HG03135 (cell line): ENCODE measurements around the gene USP24.
"Not testable (repeated sequence)": the region's sequence is repeated elsewhere in the genome, so short reads cannot be mapped to it uniquely, and the experiment has no call there.

ENCODE experiments used
- ATAC-seq: cut with Tn5 transposase; IDR thresholded peaks from one replicate; pipeline ENCODE4 v1.9.1; 2021; ENCODE audit warnings: mild to moderate bottlenecking, moderate library complexity; ENCODE audit not compliant: unreplicated experiment

USP24 gene

GRCh38 chr1:55230659-55231058, 15.5 kb upstream of the USP24 start:
- ATAC-seq = no peak

GRCh38 chr1:55229726-55230125, 14.6 kb upstream of the USP24 start:
- not testable (repeated sequence) for ATAC-seq

DNA sequence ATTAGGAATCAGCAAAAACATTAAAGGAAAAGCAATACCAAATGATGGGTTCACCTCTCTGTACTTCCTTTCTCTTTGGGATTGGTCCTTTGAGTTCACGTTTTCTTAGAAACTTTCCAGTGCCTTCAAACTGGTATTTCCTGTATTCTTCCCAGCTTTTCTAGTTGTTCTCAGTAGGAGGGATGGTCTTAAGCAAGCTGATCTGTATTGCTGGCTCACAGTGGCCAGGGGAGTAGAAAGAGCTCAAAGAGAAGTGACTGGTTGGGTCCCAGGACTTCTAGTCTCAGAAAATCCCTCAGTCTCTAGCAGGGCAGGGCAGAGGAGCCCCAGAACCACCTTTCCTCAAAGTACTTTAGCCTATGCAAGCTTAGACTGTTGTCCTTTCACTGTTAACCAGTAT, 10.1 kb upstream of the USP24 start:
- no peak for ATAC-seq

GRCh38 chr1:55224729-55225128, 9.6 kb upstream of the USP24 start:
- ATAC-seq = no peak

GRCh38 chr1:55222152-55222551, 7.0 kb upstream of the USP24 start:
- ATAC-seq = no peak

- no peak for ATAC-seq
These were observed 2.2 kb upstream of the USP24 start for GRCh38 chr1:55217226-55217986.

- ATAC-seq = no peak
These were observed 932 bp upstream of the USP24 start for GRCh38 chr1:55216096-55216495.

DNA sequence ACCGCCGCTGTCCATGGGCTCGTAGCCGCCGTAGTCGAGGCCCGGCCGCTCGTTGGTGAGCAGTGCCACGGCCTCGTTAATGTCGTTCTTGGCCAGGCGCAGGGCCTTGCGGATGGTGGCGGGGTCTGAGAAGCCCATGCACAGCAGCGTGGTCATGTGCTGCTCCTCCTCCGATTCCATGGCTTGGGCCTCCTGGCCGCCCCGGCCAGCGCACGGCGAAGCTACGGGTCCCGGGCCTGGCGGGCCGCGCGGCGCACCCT, 300 bp downstream of the USP24 start:
- ATAC-seq = peak; percentile 18

GRCh38 chr1:55214212-55214933, 791 bp downstream of the USP24 start:
- ATAC-seq = peak; percentile 6

- no peak for ATAC-seq
These were observed 1.3 kb downstream of the USP24 start for GRCh38 chr1:55213885-55214211.

DNA sequence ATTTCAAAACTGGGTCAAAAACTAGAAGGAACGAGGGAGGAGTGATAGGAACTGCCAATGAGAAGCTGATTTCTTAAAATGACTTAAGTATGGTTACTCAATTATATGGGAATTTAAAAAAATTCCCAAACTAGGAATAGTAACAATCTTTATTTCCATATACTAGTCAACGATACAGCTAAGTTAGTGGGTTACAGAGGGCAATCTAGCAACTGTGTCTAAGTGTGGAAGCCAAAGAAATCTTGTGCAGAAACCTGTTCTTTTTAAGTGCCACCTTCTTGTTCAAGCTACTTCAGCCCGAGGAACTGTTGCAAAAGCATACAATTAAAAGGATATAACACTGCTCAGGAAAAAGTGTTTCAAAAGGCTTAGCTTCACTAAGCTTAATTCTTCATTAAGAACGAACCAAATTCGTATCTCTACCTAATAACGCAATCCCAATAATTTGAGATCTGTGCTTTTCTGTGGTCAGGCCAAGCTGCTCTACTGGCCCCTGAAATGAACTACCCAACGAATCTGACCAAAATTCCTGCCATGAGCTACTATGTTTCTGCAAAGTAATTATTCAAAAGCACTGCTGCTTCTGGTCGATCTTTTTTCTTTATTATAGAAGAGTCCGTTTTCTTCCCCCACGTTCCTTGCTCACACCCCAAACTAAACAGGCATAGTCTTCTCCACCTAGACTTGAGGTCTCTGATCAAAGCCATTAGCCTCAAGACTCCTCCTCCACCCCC, 1.8 kb downstream of the USP24 start:
- ATAC-seq = no peak

DNA sequence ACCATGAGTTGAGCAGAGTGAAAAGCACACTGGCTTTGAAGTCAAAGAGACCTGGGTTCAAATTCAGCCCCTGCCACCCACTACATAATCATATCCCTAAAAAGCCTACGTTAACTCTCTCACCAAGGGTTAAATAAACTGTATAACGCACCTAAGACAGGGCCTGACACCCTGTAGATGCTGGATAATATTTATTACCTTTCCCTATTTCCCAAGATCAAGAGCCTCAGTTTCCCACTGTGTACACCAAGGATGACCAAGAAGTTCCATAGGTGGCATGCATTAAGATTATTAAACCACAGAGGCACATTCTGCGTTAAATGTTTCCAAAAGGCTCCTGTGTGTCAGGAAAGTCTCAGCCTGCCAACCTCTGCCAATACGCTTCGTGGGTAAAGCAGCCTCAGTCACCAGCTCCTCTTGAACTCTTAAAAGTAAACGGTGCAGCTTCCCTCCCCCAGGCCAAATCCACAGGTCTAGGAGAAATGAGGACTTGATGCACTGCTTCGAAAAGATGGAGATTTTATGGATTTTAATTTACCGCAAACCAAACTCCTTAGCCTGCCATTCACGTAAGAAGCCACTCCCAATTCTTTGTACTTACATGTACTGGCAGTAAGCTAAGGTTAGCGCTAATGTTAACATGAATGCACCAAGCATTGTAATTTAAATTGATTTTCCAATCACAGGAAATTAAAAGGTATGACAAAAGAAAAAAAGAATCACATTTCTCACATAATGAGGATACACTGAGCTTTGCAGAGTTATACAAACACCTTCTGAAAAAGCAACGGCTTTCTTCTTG, 2.6 kb downstream of the USP24 start:
- ATAC-seq = no peak

GRCh38 chr1:55211863-55212262, 3.3 kb downstream of the USP24 start:
- ATAC-seq = no peak

- peak; percentile 33 for ATAC-seq
These were observed 4.0 kb downstream of the USP24 start for GRCh38 chr1:55210990-55211801.

DNA sequence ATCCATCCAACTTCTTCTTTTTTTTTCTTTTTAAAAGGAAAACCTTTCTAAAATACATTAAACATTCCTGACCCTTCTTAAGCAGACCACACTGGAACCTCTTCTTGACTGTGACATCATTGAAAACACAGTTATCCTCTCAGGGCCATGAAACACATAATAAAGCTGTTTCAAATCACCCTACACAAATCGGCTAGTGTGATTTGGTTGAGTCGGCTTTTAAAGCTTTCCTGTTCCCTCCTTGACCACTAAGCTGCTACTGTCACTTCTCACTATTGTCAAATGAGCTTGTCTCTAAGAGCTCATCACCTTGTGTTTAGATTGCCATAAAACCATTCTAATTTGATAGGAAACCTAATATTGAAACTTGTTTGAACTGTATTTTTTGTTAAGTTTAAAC, 5.9 kb downstream of the USP24 start:
- no peak for ATAC-seq

DNA sequence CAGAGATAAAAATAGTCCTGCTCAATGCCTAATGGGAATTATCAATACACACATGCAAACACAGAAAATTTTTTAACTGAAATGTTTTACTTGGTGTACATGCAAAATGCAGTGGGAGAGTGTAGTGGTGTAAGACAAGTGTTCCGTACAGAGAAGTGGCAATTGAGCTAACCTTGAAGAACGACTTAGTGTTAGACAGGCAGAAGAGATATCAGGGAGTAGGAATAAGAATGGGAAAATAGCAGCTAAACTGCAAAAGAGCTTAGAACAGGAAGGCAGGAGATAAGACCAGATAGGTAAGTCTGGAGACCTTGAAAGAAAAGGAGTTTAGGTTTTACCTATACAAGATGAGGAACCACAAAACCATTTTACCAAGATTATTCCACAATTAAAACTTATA, 9.0 kb downstream of the USP24 start:
- no peak for ATAC-seq

- no peak for ATAC-seq
These were observed 10.2 kb downstream of the USP24 start for GRCh38 chr1:55204997-55205396.

GRCh38 chr1:55203064-55203463, 12.1 kb downstream of the USP24 start:
- no peak for ATAC-seq

DNA sequence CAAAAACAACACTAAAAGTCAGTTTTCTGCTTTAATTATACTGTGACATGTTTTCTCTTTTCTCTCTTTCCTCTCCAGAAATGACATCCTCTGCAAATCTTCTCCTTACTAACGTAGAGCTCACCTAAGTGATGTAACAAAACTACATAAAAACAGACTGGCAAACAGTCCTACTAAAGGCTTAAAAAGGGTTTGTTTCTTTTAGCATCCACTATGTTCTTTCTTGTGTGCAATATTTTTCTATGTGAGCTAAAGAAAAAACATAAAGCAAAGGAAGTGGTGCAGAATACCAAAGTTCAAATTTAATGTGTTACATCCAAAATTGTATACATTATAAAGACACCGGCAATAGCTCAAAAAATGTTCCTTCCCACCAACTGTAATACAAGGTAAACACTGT, 14.5 kb downstream of the USP24 start:
- no peak for ATAC-seq

DNA sequence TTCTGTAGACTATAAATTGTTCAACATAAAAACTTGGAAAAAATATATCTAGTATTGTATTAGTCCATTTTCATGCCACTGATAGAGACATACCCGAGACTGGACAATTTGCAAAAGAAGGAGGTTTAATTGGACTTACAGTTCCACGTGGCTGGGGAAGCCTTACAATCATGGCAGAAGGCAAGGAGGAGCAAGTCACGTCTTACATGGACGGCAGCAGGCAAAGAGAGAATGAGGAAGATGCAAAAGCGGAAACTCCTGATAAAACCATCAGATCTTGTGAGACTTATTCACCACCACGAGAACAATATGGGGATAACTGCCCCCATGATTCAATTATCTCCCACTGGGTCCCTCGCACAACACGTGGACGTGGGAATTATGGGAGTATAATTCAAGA, 15.4 kb downstream of the USP24 start:
- not testable (repeated sequence) for ATAC-seq

- no peak for ATAC-seq
These were observed 17.1 kb downstream of the USP24 start for GRCh38 chr1:55198044-55198443.
